Omental fat pad (tissue), 4 donors: ENCODE measurements around the gene NPBWR2. TPM values are rescaled to one million over a fixed set of nuclear protein-coding genes. Genes with fewer than 3 reads are reported as not detected.
A peak's percentile ranks its signal among the peaks of the same experiment; 100 is the strongest.

ENCODE experiments used
- ATAC-seq: fragments of 150-250 bp; one replicate; pipeline ENCODE4 v1.9.1; 2016; ENCODE audit warnings: mild to moderate bottlenecking, moderate library complexity; ENCODE audit not compliant: low FRiP score
- DNase-seq: peaks from one replicate; pipeline ENCODE4 v3.0.0-alpha.2; 2019; ENCODE audit warnings: low spot score
- CTCF ChIP-seq, 3 donors: fragments of 450-650 bp; IDR thresholded peaks; one replicate each; pipeline ENCODE4 v1.5.1; 2016 to 2017; ENCODE audit warnings: antibody characterized with exemption in 3 of 3, mild to moderate bottlenecking in 3 of 3, moderate library complexity in 2 of 3
- total RNA-seq, 4 donors: library from RNA; depleted of rRNA; stranded (reverse); fragments of >200 nt; gene quantifications; one replicate each; pipeline ENCODE4 v1.1.0, GENCODE V29; 2016

The NPBWR2 gene
- total RNA-seq, 4 donors from 2014 or later: not detected

- DNase-seq: no peak
- no peak for ATAC-seq
These were observed 35.7 kb downstream of the NPBWR2 start for GRCh38 chr20:64071341-64072332.

GRCh38 chr20:64070244-64070993, 36.9 kb downstream of the NPBWR2 start:
- TF ChIP-seq CTCF (IDR thresholded peaks at IDR 0.05): no peak
- DNase-seq: no peak
- ATAC-seq: no peak

More at GRCh38 chr20:64071341-64072332, 35.7 kb downstream of the NPBWR2 start:
- TF ChIP-seq CTCF (IDR thresholded peaks at IDR 0.05): no peak

GRCh38 chr20:64069614-64070243, 37.6 kb downstream of the NPBWR2 start:
- peak in 1 of 3 donors; percentile 29 for TF ChIP-seq CTCF (IDR thresholded peaks at IDR 0.05)
- ATAC-seq: no peak
- no peak for DNase-seq

GRCh38 chr20:64069209-64069613, 38.2 kb downstream of the NPBWR2 start:
- ATAC-seq (no peak), DNase-seq (no peak)
- no peak for TF ChIP-seq CTCF (IDR thresholded peaks at IDR 0.05)

- DNase-seq: no peak
- ATAC-seq: no peak
- TF ChIP-seq CTCF (IDR thresholded peaks at IDR 0.05): no peak
These were observed 38.8 kb downstream of the NPBWR2 start for GRCh38 chr20:64068386-64069208.

GRCh38 chr20:64067733-64068307, 39.5 kb downstream of the NPBWR2 start:
- ATAC-seq: no peak
- no peak for DNase-seq
- TF ChIP-seq CTCF (IDR thresholded peaks at IDR 0.05): no peak
